Measurements from ENCODE around the gene ZNF511. TPM values are rescaled to one million over a fixed set of nuclear protein-coding genes. Genes with fewer than 3 reads are reported as not detected.

The ZNF511 gene
- total RNA-seq, 1 experiment from 2014 or later = 69.6 TPM

- Mint-ChIP-seq H3K4me3 (no peak overlapping the region), H3K27ac (peak overlapping the region; percentile 57), H3K9me3 (no peaks in the 10 kb centered on the region), H3K4me1 (peaks cover 6% of the 10 kb centered on the region; the same call in 1 of the 2 replicates), H3K27me3 (ENCODE audit: low read depth) (no peaks in the 10 kb centered on the region), H3K36me3 (peaks cover 4% of the 10 kb centered on the region)
- no peak for TF ChIP-seq ZNF138 (CRISPR knock-in tag; conservative IDR thresholded peaks at IDR 0.05)
- TF ChIP-seq TP53 (CRISPR knock-in tag; IDR thresholded peaks at IDR 0.05) = no peak
- no peak for TF ChIP-seq FOXK1 (CRISPR knock-in tag; IDR thresholded peaks at IDR 0.05)
- no peak for TF ChIP-seq NFYB (CRISPR knock-in tag; conservative IDR thresholded peaks at IDR 0.05; ENCODE audit: low read depth)
- TF ChIP-seq E2F4 (CRISPR knock-in tag; IDR thresholded peaks at IDR 0.05; ENCODE audit: borderline replicate concordance, low read depth) = no peak
- TF ChIP-seq CDX4 (CRISPR knock-in tag; IDR thresholded peaks at IDR 0.05; ENCODE audit: borderline replicate concordance) = no peak
- TF ChIP-seq TEAD4 (CRISPR knock-in tag; IDR thresholded peaks at IDR 0.05) = no peak
- no peak for TF ChIP-seq CREM (CRISPR knock-in tag; IDR thresholded peaks at IDR 0.05)
- no peak for TF ChIP-seq JUN (CRISPR knock-in tag; IDR thresholded peaks at IDR 0.05)
- TF ChIP-seq GTF2I (CRISPR knock-in tag; conservative IDR thresholded peaks at IDR 0.05) = no peak
- no peak for TF ChIP-seq ZNF263 (CRISPR knock-in tag; IDR thresholded peaks at IDR 0.05; ENCODE audit: low read depth)
- no peak for TF ChIP-seq KAT7 (CRISPR knock-in tag; IDR thresholded peaks at IDR 0.05; ENCODE audit: borderline replicate concordance)
- ChIA-PET POLR2A (interaction anchor here (0.6 kb wide), 1 partner anchor 72 kb away, joined by 3 read pairs; no protein-coding TSS in a partner anchor), CTCF (interaction anchor here (2.0 to 2.8 kb wide), 4 partner anchors 12 to 32 kb away, joined by 5 to 11 read pairs (median 9); no protein-coding TSS in a partner anchor)
- no peak for ATAC-seq
- no peak for DNase-seq (ENCODE audit: low spot score)
These were observed 30.0 kb upstream of the ZNF511 start for GRCh38 chr10:133278577-133279265.

- ATAC-seq (no peak), DNase-seq (ENCODE audit: low spot score) (no peak)
- H3K4me3 Mint-ChIP-seq = no peak overlapping the region
- no peak for TF ChIP-seq E2F1 (CRISPR knock-in tag; IDR thresholded peaks at IDR 0.05)
- no peak for TF ChIP-seq SMAD3 (CRISPR knock-in tag; IDR thresholded peaks at IDR 0.05; ENCODE audit: borderline replicate concordance)
- no peaks in the 10 kb centered on the region for H3K27me3 Mint-ChIP-seq (ENCODE audit: low read depth)
- H3K9me3 Mint-ChIP-seq = no peaks in the 10 kb centered on the region
- ChIA-PET POLR2A (no interaction called here), CTCF (interaction anchor here (1.5 to 2.8 kb wide), 4 partner anchors 12 to 33 kb away, joined by 4 to 11 read pairs (median 8); no protein-coding TSS in a partner anchor)
- peaks cover 11% of the 10 kb centered on the region for H3K36me3 Mint-ChIP-seq
- H3K27ac Mint-ChIP-seq = no peak overlapping the region
- H3K4me1 Mint-ChIP-seq = peaks cover 6% of the 10 kb centered on the region; the same call in 1 of the 2 replicates
These were observed 29.1 kb upstream of the ZNF511 start for GRCh38 chr10:133279326-133280226.

- Mint-ChIP-seq H3K9me3 (no peaks in the 10 kb centered on the region), H3K36me3 (peaks cover 19% of the 10 kb centered on the region), H3K27ac (no peak overlapping the region), H3K4me1 (peaks cover 5% of the 10 kb centered on the region; the same call in 1 of the 2 replicates), H3K27me3 (ENCODE audit: low read depth) (no peaks in the 10 kb centered on the region), H3K4me3 (no peak overlapping the region)
- ChIA-PET POLR2A (no interaction called here), CTCF (interaction anchor here (1.5 to 2.5 kb wide), 2 partner anchors 13 to 34 kb away, joined by 4 to 5 read pairs; no protein-coding TSS in a partner anchor)
- no peak for ATAC-seq
- no peak for DNase-seq (ENCODE audit: low spot score)
- TF ChIP-seq HMGXB4 (CRISPR knock-in tag; IDR thresholded peaks at IDR 0.05) (no peak), TEAD4 (CRISPR knock-in tag; IDR thresholded peaks at IDR 0.05) (no peak), CREM (CRISPR knock-in tag; IDR thresholded peaks at IDR 0.05) (no peak), ZBTB21 (CRISPR knock-in tag; IDR thresholded peaks at IDR 0.05; ENCODE audit: borderline replicate concordance) (no peak), NR3C1 (CRISPR knock-in tag; conservative IDR thresholded peaks at IDR 0.05; ENCODE audit: low read depth) (no peak), JUN (CRISPR knock-in tag; IDR thresholded peaks at IDR 0.05) (no peak), ZNF532 (CRISPR knock-in tag; IDR thresholded peaks at IDR 0.05; ENCODE audit: borderline replicate concordance) (no peak)
These were observed 28.2 kb upstream of the ZNF511 start for GRCh38 chr10:133280391-133281059.
